HUDEP-2 (cell line): ENCODE measurements around the gene SNUPN.
"Not testable (repeated sequence)": the region's sequence is repeated elsewhere in the genome, so short reads cannot be mapped to it uniquely, and the experiment has no call there.

ENCODE experiments used
- DNase-seq, 76 experiments: peaks; one replicate each; lab custom pipeline; 2025; ENCODE audit not compliant: unreplicated experiment in 76 of 76; lab: John Stamatoyannopoulos, UW

The SNUPN gene

GRCh38 chr15:75637245-75638009 is 11.9 kb upstream of the SNUPN start:
- no peak for DNase-seq

GRCh38 chr15:75636026-75636425 is 10.5 kb upstream of the SNUPN start:
- no peak for DNase-seq

GRCh38 chr15:75633922-75634321 is 8.4 kb upstream of the SNUPN start:
- not testable (repeated sequence) for DNase-seq

- no peak for DNase-seq
Measured at GRCh38 chr15:75631935-75632334, 6.4 kb upstream of the SNUPN start.

GRCh38 chr15:75622505-75622904 is 3.0 kb downstream of the SNUPN start:
- DNase-seq, result no peak

GRCh38 chr15:75620841-75621391 is 4.6 kb downstream of the SNUPN start:
- no peak for DNase-seq

- DNase-seq, result no peak
Measured at GRCh38 chr15:75620058-75620820, 5.3 kb downstream of the SNUPN start.

- DNase-seq, result no peak
Measured at GRCh38 chr15:75616766-75617165, 8.8 kb downstream of the SNUPN start.

- peak in 72 of 76 experiments; percentile 24 to 85 (median 60) for DNase-seq
Measured at GRCh38 chr15:75606711-75607699, 18.5 kb downstream of the SNUPN start.

- DNase-seq, result no peak
Measured at GRCh38 chr15:75606026-75606425, 19.5 kb downstream of the SNUPN start.

GRCh38 chr15:75599401-75599800 is 26.1 kb downstream of the SNUPN start:
- no peak for DNase-seq

GRCh38 chr15:75598361-75598760 is 27.2 kb downstream of the SNUPN start:
- DNase-seq, result no peak

- peak in 51 of 76 experiments; percentile 2 to 84 (median 43) for DNase-seq
Measured at GRCh38 chr15:75597667-75598341, 27.7 kb downstream of the SNUPN start.

GRCh38 chr15:75596703-75597345 is 28.7 kb downstream of the SNUPN start:
- no peak for DNase-seq

- no peak for DNase-seq
Measured at GRCh38 chr15:75594276-75594675, 31.2 kb downstream of the SNUPN start.

- DNase-seq, result peak in 1 of 76 experiments; percentile 6
Measured at GRCh38 chr15:75591655-75592364, 33.7 kb downstream of the SNUPN start.

GRCh38 chr15:75590239-75590638 is 35.3 kb downstream of the SNUPN start:
- DNase-seq, result peak in 3 of 76 experiments; percentile 2 to 18 (median 11)

GRCh38 chr15:75589071-75589470 is 36.5 kb downstream of the SNUPN start:
- no peak for DNase-seq

- DNase-seq, result not testable (repeated sequence)
Measured at GRCh38 chr15:75586422-75586821, 39.1 kb downstream of the SNUPN start.
